ENCODE data around the gene RPL35.
"Not testable (repeated sequence)": the region's sequence is repeated elsewhere in the genome, so short reads cannot be mapped to it uniquely, and the experiment has no call there.

Gene RPL35

GRCh38 chr9:124846969-124847368, 14.8 kb downstream of the RPL35 start:
- no peak for DNase-seq

- DNase-seq = not testable (repeated sequence)
These were observed 15.3 kb downstream of the RPL35 start for GRCh38 chr9:124846467-124846866.

GRCh38 chr9:124844291-124844690, 17.5 kb downstream of the RPL35 start:
- no peak for DNase-seq

- no peak for DNase-seq
These were observed 18.2 kb downstream of the RPL35 start for GRCh38 chr9:124843456-124844034.

GRCh38 chr9:124841075-124841821, 20.5 kb downstream of the RPL35 start:
- no peak for DNase-seq

GRCh38 chr9:124840300-124840833, 21.4 kb downstream of the RPL35 start:
- DNase-seq = peak; percentile 31

GRCh38 chr9:124839612-124840299, 22.0 kb downstream of the RPL35 start:
- peak; percentile 89 for DNase-seq

- DNase-seq = not testable (repeated sequence)
These were observed 23.0 kb downstream of the RPL35 start for GRCh38 chr9:124838567-124839275.

- DNase-seq = not testable (repeated sequence)
These were observed 23.6 kb downstream of the RPL35 start for GRCh38 chr9:124838132-124838531.

GRCh38 chr9:124835026-124835557, 26.7 kb downstream of the RPL35 start:
- peak; percentile 87 for DNase-seq

- DNase-seq = peak; percentile 46
These were observed 27.2 kb downstream of the RPL35 start for GRCh38 chr9:124834591-124834990.

- no peak for DNase-seq
These were observed 30.0 kb downstream of the RPL35 start for GRCh38 chr9:124831642-124832364.

- no peak for DNase-seq
These were observed 31.2 kb downstream of the RPL35 start for GRCh38 chr9:124830593-124830992.

- no peak for DNase-seq
These were observed 32.5 kb downstream of the RPL35 start for GRCh38 chr9:124829334-124829669.

GRCh38 chr9:124828489-124829333, 33.0 kb downstream of the RPL35 start:
- DNase-seq = no peak

- DNase-seq = no peak
These were observed 40.8 kb downstream of the RPL35 start for GRCh38 chr9:124820698-124821623.

- DNase-seq = no peak
These were observed 43.1 kb downstream of the RPL35 start for GRCh38 chr9:124818431-124819281.

- no peak for DNase-seq
These were observed 46.2 kb downstream of the RPL35 start for GRCh38 chr9:124815601-124816000.

- no peak for DNase-seq
These were observed 47.6 kb downstream of the RPL35 start for GRCh38 chr9:124814164-124814535.

All from NCI-H1092 treated with DMSO at 0.1 percent for 48 hours (cell line).